NCI-H1048 (cell line): ENCODE data around the gene PACS2.
"Not testable (repeated sequence)": the region's sequence is repeated elsewhere in the genome, so short reads cannot be mapped to it uniquely, and the experiment has no call there.

ENCODE experiments used
- DNase-seq: peaks from one replicate; lab custom pipeline; 2025; lab: John Stamatoyannopoulos, UW

PACS2 gene

DNA sequence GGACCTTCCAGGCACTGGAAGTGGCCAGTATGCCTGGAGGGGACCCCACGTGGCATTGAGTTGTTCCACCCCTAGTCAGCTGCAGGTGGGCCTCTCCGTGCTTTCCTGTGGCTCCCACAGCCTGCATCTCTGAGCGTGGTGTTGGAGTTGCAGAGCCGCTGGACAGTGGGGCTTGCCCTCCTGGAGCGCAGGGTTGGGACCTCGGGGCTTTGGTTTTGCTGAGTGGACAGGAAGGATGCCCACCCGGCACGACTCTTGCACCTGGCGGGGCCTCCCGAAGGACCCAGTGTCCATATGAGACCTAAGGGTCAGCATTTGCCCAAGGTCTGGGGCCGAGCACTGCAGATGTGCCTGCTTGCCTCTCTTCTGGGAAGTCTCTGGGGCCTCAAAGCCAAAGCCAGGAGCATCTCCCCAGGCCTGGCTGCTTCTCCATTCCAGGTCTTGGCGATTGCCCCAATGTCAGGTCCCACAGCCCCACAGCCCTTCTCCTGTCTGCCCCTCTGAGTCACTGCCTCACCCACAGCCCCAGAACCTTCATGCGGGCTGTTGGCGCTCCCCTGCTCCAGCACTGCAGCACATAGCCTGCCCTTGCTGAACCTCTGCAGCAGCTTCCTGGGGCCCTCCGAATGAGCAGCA is 1.5 kb downstream of the PACS2 start:
- DNase-seq, result no peak

DNA sequence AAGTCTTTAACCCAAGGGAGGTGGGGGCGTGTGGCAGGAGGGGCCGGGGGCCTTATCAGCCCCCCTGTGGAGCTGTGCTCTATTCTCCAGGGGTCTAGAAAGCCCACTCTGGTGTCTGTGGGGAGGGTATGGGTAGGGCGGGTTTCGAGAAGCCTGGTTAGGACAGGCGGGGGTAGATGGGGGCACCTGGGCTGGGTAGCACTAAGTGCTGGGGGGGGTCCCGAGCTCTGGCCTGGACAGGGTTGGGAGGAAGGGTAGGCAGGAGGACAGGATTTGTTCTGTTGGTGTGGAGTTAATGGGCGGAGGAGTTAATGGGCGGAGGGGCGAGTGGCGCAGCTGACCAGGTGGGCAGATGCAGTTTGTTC is 2.0 kb downstream of the PACS2 start:
- no peak for DNase-seq

DNA sequence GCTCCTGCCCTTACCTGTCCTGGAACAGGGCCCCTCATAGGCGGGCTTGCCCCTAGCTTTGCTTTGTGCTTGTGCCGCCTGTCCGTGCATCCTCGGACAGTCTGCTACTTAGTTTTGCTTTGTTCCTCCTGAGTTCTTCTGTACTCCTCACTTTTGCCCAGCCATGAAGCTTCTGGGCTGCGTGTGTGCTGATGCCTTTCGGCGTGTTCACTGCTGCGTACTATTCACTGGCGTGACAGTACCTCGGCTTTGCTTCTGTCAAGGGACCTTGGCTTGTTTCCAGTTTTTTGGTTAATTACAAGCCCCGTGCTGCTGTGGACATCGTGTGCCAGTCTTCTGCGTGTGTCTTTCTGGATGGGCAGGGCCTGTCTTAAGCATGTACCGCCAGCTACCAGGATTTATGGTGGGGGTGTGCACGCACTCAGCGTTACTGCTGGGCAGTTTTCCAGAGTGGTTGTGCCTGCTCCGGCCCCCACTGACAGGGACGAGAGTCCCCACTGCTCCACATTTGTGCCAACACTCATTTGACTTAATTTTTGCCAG is 2.5 kb downstream of the PACS2 start:
- no peak for DNase-seq

DNA sequence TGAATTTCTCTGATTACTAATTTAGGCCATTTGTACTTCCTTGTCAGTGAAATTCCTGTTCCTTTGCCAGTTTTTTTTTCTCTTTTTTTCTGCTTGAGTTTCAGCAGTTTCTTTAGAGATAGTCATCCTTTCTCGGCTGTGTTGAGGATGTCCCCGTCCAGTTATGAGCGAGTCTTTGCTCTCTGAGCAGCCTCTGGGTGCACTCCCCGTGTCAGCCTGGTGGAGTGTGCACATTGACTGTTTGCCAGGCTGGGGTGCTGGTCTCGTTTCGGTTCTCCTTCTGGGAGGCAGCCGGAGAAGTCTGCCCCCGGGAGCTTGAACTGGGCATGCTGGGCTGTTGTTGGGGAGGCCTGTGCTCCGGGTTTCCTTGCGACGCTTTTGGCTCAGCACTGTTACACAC is 3.0 kb downstream of the PACS2 start:
- no peak for DNase-seq

DNA sequence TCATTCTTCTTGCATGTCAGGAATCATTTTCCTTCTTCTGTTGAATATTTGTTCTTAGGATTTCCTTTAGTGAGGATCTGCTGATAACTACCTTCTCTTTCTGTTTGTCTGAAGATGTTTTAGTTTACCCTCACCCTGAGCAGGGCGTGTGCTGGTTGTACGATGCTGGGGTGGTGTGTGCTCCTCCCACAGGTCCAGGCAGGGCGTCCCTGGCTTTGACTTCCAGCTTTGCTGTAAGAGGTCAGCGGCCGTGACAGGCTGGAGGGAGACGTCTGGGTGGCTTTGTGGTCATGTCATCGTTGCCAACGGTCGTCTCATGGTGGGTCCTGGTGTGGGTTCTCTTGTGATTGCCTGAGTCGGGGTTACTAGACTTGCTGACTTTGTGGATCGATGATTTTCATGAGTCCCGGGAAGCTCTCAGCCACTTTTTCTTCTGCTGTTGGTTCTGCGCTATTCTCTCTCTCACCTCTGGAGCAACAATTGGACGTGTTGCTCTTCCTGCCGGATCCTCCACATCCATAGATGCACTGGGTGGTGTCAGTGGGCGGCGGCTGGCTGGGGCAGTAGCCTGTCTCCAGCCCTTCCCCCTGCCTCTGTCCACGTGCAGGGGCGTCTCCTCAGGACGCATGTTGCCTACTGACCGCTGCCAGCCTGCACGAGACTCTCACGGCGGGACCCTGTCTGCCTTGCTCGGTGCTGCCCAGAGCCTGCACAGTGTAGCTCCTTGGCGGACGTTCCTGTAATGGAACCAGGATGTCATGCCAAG is 8.4 kb downstream of the PACS2 start:
- DNase-seq, result no peak

DNA sequence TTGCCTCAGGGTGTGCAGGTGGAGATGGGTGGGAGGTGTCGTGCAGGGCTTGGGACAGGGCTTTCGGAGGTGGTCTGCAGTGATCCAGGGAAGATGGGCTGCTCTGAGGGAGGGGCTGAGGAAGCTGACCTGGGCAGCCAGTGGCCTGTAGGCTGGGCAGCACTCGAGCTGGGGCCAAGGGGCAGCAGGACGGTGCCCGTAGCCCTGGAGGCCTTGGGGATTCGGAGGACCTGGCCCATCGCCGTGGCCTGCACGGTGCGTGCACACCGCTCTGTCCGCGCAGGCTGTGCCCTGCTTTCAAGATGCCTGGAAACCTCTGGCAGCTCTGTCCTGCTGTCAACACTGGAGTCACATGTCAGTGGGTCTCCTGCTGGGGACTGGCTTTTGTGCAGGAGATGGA is 9.1 kb downstream of the PACS2 start:
- DNase-seq, result no peak

DNA sequence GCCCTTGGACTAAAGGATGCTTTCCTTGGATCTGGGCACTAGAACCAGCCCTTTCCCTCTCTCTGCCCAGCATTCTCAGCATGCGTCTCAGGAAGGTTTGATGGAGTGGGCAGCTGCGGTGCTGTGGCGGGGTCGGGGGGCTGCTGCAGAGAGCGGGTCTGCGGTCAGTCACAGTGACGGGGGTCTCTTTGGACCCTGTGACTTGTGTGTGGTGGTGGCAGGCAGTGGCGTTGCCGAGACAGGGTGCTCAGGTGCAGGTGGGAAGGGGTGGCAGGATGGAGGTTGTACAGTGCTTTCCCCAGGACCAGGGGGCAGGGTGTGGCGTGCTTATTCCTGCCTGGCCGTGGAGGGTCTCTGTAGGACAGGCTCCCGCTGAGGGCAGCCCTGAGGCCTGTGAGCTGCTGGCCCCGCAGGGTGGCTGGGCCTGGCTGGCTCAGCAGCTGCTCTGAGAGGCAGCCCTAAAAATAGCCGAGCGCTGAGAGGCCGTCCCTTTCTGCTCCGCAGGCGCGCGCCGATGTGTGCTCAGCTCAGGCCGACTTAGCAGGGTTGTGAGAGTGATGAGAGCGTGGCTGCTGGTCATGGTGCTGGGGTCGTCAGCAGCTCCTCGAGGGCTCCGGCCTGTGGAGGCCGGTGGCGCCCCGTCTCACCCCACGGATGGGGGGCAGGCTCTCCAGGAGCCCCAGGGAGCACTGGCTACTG is 9.7 kb downstream of the PACS2 start:
- no peak for DNase-seq

DNA sequence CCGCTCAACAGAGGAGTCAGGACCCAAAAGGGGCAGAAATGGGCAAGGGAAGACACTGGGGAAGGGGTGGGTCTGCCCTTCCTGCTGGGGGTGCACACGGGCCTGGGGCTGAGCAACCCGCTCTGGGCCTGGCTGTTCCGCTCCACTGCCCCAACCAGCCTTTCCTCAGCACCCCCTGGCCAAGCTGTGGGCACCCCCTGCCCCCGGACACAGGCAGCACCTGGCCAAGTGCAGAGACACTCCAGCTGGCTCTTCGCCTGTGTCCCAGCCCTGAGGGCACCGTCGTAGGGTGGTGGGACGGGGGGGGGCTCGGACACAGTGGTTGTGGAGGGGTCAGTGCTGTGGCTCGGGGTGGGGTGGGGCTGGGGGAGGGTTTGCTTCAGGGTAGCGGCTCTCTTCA is 10.3 kb downstream of the PACS2 start:
- no peak for DNase-seq

DNA sequence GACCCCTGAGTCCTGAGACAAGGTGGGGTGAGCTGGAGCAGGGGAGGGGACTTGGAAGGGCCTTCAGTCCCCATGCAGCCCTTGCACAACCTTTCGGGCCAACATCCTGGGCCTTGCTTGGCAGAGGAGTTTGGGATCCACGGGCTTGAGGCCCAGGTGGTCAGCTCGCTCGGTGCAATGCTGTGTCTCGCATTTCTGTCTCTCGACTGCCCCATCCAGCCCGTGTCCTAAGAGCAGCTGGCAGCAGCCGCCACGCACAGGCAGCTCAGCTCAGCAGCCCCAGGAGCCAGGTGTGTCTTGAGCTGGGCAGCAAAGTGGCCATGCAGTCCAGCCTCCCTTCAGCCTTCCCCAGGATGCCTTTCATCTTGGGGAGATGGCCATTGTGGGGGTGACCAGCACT is 10.8 kb downstream of the PACS2 start:
- DNase-seq, result no peak

DNA sequence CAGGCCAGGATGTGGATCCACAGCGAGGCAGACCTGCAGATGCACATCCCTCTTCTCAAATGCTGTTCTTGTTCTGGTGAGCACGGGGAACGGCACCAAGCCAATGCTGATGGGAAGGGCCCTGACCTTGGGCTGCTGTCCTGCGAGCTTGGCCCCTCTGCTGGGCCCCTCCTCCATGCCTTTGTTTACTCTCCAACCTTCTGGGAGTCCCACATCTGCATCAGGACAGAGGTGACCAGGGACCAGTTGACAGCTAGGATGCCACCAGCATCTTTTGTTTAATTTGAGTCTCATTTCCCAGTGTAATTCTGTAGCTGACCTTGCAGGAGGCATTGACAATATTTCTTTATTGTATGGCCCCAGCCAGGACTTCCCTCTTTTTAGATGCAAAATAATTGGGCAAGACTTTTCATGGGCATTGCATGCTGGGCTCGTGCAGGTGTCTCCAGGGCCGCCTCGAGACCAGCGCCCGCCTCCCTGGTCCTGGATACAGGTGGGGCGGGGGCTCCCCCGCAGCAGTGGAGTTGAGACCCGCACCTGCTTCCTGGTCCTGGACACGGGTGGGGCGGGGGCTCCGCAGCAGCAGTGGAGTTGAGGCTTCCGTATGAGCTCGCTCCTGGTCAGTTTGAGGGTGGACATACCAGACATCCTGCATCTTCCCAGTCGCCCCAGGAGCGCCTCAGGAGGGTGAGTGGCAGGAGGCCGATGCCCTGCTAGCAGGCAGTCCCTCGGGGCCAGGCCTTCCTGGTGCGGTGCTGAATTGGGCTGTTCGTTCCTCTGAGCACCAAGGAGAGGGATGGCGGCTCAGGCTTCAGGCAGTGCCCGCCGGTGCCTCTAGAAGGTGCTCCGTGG is 11.4 kb downstream of the PACS2 start:
- no peak for DNase-seq

DNA sequence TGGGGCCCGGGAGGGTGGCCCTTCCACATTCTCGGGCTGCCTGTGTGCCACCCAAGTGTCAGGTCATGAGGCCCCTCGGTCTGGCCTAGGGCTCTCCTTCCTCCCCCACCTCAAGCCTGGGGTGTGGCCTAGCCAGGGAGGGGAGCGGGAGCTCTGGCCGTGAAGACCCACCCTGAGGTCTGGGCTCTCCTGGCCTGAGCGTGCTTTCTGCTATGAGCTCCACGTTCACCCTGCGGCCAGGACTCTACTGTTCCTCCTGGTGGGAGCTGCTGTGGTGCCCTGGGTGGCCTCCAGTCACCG is 12.0 kb downstream of the PACS2 start:
- DNase-seq, result no peak

DNA sequence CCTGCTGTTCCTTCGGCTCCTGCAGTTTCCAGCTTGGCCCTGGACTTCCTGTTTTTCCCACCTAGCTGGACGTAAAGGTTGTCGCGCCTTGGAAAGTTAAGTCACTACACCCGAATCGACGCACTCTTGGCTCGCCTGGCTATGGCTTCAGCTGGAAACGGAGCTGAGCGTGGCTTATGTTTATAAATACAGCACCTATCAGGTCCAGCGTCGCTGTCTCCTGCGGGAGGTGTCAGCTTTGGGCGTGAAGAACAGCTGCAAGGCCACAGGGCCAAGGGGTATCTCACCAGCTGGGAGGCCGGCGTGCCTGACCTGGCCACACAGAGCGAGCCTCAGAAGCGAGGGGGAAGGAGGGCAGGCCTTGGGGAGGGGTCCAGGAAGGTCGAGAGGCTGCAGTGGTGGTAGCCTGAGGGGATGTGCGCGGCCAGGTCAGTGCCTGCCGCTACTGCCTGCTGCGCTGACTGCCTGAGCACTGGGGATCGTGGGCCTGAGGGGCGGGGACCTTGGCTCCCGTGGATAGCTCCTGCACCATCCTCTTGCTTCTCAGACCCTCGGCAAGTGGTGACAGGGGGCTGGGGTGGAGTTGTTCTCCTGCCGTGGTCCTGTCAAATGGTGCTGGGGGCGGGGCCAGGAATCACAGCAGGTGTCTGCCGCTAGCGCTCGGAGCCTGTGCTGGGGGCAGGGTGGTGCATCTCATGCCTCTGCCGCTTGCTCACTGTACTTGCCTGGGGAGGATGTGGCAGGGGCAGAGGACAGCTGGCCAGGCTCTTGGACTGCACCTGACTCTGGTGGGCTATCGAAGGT is 12.5 kb downstream of the PACS2 start:
- no peak for DNase-seq

DNA sequence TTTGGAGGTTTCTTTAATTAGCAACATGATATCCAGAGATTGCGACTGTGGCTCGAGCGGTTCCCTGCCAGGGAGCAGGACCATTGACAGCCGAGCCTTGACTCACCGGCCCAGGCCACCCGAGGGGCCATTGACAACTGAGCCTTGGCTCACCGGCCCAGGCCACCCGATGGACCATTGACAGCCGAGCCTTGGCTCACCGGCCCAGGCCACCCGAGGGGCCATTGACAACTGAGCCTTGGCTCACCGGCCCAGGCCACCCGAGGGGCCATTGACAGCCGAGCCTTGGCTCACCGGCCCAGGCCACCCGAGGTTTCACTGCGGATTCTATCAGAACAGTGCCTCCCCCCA is 13.1 kb downstream of the PACS2 start:
- not testable (repeated sequence) for DNase-seq

DNA sequence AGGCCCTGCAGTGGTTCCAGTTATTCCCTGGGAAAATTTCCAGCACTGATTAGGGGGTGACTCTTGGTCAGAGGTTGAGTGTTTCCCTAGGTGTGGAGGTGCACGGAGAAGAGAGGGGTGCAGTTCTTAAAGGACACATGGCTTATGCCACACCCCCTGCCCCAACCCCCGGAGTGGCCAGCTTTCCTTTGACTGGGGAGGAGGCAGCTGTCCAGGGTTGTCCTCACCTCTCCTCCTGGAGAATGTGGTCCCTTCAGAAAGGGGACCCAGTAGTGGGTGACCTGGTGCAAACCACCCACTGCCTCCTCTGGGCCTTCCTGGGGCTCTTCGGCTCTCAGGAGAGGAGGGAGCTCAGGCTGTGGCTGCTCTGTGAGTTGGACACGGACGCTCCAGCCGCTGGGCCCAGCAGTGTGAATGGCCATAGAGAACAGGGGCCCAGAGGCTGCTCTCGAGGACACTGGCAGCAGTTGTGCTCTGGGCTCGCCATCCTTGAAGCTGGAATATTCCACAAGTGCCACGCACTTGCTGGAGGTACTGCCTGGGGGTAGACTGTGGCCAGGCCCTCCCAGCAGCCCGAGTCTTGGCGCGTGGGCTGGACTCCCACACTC is 13.6 kb downstream of the PACS2 start:
- DNase-seq, result no peak

DNA sequence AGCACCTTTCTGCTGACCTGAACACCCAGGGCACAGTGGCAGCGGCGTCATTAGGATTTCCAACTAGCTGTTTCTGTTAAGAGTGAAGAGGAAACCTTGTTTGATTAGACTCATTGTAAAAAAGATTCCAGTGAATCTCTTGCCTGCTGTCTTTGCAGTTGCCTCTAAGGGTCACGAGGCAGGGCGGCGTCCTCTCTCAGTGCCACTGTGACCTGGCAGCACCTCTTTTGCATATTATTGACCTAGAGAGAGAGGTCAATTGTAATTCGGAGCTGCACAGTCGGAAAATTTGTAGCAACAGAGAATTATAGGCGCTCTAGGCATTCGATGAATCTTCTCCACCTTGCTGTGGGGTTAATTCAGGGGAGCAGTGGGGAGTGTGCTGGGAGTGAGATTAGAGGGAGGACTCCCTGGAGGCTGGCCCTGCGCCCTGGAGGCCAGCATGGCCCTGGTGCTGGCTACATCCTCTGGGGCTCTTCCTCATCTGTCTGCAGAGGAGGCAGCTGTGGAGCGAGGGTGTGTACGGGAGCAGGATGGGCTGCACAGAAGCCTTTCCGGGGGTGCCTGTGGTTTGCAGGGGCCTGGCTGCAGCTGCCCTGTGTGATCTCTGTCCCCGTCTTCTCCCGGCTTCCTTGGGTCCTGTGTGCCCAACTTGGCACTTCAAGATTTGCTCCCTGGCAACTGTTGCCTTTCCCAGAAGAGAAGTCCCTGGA is 14.3 kb downstream of the PACS2 start:
- DNase-seq, result no peak

DNA sequence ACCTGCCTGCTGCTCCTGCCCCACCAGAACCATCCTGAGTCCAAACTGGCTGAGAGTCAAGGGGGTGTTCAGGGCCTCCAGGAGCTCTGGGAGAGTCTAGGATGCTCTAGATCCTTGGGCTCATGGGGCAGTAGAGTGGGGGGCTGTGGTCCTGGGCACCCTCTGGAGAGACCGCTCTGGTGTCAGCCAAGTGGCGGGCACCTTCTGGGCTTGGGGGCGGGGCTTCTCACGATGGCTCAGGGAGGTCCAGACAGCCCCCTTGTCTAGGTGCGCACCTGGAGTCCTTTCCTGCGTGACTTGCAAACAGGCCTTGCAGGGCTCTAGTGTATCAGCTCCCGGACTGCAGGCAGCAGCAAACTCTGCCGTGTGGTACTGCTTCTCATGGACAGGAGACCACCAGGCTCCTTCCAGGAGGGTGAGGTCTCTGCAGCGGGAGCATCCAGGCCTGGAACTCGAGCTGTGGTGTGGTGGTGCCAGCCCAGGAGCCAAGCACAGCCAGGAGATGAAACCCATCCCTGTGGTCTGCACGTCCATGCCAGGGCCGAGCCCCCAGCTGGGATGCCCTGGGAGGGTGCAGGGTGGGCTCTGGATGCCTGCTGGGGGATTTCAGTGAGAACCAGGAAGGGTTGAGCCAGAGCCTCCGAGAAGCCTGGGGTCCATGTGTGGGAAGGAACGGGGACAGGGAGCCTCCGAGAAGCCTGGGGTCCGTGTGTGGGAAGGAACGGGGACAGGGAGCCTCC is 15.0 kb downstream of the PACS2 start:
- DNase-seq, result no peak

DNA sequence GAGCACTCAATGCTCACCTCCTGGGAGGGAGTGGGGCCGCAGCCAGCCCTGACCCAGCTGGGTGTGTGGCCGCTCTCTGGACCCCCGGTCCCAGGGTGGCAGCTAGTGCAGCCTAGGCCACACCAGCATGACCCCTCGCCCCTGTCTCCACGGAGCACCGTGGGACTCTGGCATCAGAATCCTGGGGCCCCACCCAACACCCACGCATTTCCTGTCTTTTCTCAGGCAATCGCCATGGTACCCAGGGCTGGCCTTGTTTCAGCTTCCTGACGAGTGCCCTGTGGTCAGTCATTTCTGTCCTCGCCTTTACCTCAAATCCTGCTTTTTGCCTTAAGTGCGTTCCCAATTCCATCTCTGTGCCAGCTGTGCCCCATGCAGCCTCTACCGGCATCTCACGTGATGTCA is 15.9 kb downstream of the PACS2 start:
- DNase-seq, result no peak

DNA sequence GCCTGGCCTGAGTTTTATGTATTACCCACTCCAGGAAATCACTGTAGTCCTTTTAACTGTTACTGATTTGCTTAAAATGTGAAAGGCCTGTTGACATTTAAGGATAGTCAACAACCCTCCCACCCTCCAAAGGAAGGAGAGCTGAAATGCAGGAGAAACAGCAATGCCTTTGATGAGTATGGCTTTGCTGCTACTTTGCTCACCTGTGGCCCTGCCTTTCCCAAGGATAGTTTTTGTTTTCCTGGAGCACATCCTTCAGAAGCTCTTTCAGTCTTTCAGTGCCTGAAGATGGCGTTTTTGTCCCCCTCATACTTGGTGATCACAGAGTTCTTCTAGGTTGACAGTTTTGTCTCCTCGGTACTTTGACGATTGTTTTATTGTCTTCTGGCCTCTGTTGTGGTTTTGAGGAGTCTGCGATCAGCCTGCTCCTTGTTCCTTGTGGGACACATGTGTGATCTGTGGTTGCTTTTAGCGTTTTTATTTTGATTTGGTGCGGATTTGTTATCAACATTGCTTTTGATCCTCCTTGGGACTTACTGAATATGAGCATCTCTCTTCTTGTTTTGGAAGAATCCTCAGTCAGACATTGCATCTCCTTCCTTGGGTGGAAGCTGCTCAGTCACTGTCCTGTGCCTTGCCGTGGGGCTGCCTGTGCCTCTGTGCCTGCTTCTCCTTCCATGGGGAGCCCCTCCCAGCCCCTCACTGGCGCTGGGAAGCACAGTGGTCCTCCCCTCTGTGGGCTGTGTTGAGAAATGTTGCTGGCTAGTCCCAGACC is 17.2 kb downstream of the PACS2 start:
- DNase-seq, result no peak

DNA sequence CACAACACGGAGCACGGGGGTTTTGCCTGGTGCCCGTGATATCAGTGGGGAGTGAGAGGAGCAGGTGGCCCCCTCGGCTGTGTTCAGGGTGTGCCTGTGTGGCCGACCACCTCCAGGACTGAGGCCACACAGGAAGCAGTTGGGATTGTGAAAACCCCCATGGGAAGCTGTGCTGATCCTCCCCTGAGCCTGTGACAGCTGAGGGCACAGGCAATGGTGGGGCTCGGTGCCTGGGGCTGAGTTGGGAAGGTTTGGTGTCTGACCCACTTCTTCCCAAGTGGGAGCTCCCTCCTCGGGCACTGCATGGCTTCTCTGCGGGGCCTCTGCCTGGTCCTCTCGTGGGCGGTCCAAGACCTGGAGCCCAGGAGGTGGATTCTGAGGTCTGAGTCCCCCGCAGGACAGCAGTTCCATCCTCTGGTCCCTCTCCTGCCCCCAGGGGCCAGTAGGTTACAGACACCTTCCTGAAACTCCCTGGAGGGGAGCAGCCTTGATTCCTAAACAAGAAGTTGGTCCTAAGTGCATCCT is 17.9 kb downstream of the PACS2 start:
- no peak for DNase-seq
